OCI-LY3 (cell line): ENCODE results near the gene PET100.

ENCODE experiments used
- CTCF ChIP-seq: fragments of 200-600, 300-600 bp; sonication (generic); IDR thresholded peaks from 2 replicates; pipeline ENCODE4 v1.5.1; 2014; ENCODE audit warnings: antibody characterized with exemption, low read length, low read depth
- EZH2phosphoT487 ChIP-seq: fragments of 200-600 bp; shearing (Covaris generic); IDR thresholded peaks from 2 replicates; pipeline ENCODE4 v1.6.1; 2018; ENCODE audit warnings: antibody characterized with exemption, mixed run types, low read depth

DNA sequence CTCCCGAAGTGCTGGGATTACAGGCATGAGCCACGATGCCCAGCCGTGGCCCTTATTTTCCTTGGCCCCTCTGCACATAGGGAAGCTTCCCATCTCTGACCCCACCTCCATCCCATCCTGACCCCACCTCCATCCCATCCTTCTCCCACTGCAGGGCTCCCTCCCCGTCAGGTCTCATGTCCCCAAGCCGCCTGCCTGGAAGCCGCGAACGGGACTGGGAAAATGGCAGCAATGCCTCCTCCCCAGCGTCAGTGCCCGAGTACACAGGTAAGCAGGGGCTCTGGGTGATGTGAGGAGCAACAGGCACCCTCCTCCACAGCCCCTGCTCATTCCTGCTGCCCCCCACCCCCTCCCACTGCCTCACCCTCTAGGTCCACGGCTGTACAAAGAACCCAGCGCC lies 12.4 kb upstream of the PET100 start:
- TF ChIP-seq CTCF (no peak), EZH2phosphoT487 (no peak)
